GM10266 (cell line): Measurements from ENCODE around the gene SERPINB4.

ENCODE experiments used
- DNase-seq: peaks from one replicate; pipeline ENCODE4 v3.0.0; 2012; ENCODE audit errors: extremely low spot score
- CTCF ChIP-seq: IDR thresholded peaks from 2 replicates; pipeline ENCODE4 v1.5.1; 2012; ENCODE audit warnings: mild to moderate bottlenecking, low read depth; ENCODE audit not compliant: control insufficient read depth, insufficient read depth; ENCODE audit errors: missing control alignments

SERPINB4 gene

GRCh38 chr18:63617915-63618234 is 26.2 kb downstream of the SERPINB4 start:
- DNase-seq: no peak
- no peak for TF ChIP-seq CTCF

GRCh38 chr18:63617049-63617914 is 26.8 kb downstream of the SERPINB4 start:
- DNase-seq: no peak
- TF ChIP-seq CTCF: no peak

- no peak for TF ChIP-seq CTCF
- no peak for DNase-seq
These were observed 30.6 kb downstream of the SERPINB4 start for GRCh38 chr18:63613420-63613819.

GRCh38 chr18:63606526-63606925 is 37.5 kb downstream of the SERPINB4 start:
- DNase-seq: no peak
- TF ChIP-seq CTCF: no peak

- no peak for TF ChIP-seq CTCF
- DNase-seq: no peak
These were observed 39.1 kb downstream of the SERPINB4 start for GRCh38 chr18:63604791-63605567.

- TF ChIP-seq CTCF: no peak
- peak; percentile 42 for DNase-seq
These were observed 40.3 kb downstream of the SERPINB4 start for GRCh38 chr18:63603772-63604171.

GRCh38 chr18:63603355-63603754 is 40.7 kb downstream of the SERPINB4 start:
- TF ChIP-seq CTCF: no peak

More at GRCh38 chr18:63603355-63603754, 40.7 kb downstream of the SERPINB4 start:
- no peak for DNase-seq
